Measurements from ENCODE around the gene FOXO1.
"Not testable (repeated sequence)": the region's sequence is repeated elsewhere in the genome, so short reads cannot be mapped to it uniquely, and the experiment has no call there.

The FOXO1 gene

GRCh38 chr13:40665126-40666044 lies 1.1 kb downstream of the FOXO1 start:
- peak; percentile 13 for DNase-seq

GRCh38 chr13:40664350-40665125 lies 1.9 kb downstream of the FOXO1 start:
- no peak for DNase-seq

GRCh38 chr13:40664100-40664349 lies 2.4 kb downstream of the FOXO1 start:
- DNase-seq: not testable (repeated sequence)

GRCh38 chr13:40662866-40663265 lies 3.6 kb downstream of the FOXO1 start:
- DNase-seq: no peak

- DNase-seq: no peak
These were observed 4.4 kb downstream of the FOXO1 start for GRCh38 chr13:40661875-40662665.

GRCh38 chr13:40660692-40661091 lies 5.7 kb downstream of the FOXO1 start:
- DNase-seq: no peak

- DNase-seq: no peak
These were observed 6.2 kb downstream of the FOXO1 start for GRCh38 chr13:40660141-40660664.

- no peak for DNase-seq
These were observed 8.5 kb downstream of the FOXO1 start for GRCh38 chr13:40657951-40658350.

- no peak for DNase-seq
These were observed 9.1 kb downstream of the FOXO1 start for GRCh38 chr13:40657307-40657706.

- DNase-seq: no peak
These were observed 10.1 kb downstream of the FOXO1 start for GRCh38 chr13:40656358-40656757.

- no peak for DNase-seq
These were observed 12.7 kb downstream of the FOXO1 start for GRCh38 chr13:40653527-40654318.

- no peak for DNase-seq
These were observed 13.9 kb downstream of the FOXO1 start for GRCh38 chr13:40652588-40652940.

- no peak for DNase-seq
These were observed 14.4 kb downstream of the FOXO1 start for GRCh38 chr13:40651866-40652587.

GRCh38 chr13:40648841-40649240 lies 17.6 kb downstream of the FOXO1 start:
- DNase-seq: no peak

- DNase-seq: no peak
These were observed 18.4 kb downstream of the FOXO1 start for GRCh38 chr13:40648040-40648439.

- no peak for DNase-seq
These were observed 21.4 kb downstream of the FOXO1 start for GRCh38 chr13:40644838-40645604.

- DNase-seq: no peak
These were observed 25.5 kb downstream of the FOXO1 start for GRCh38 chr13:40640845-40641458.

GRCh38 chr13:40640202-40640601 lies 26.2 kb downstream of the FOXO1 start:
- no peak for DNase-seq

- no peak for DNase-seq
These were observed 27.2 kb downstream of the FOXO1 start for GRCh38 chr13:40639221-40639681.

- no peak for DNase-seq
These were observed 28.8 kb downstream of the FOXO1 start for GRCh38 chr13:40637643-40638042.
